ENCODE measurements around the gene ZBTB6. TPM values are rescaled to one million over a fixed set of nuclear protein-coding genes. Genes with fewer than 3 reads are reported as not detected.
"Not testable (repeated sequence)": the region's sequence is repeated elsewhere in the genome, so short reads cannot be mapped to it uniquely, and the experiment has no call there.

The ZBTB6 gene
- total and polyA plus RNA-seq, 7 experiments from 2014 or later = 2.0 to 17.8 (median 5.4) TPM

DNA sequence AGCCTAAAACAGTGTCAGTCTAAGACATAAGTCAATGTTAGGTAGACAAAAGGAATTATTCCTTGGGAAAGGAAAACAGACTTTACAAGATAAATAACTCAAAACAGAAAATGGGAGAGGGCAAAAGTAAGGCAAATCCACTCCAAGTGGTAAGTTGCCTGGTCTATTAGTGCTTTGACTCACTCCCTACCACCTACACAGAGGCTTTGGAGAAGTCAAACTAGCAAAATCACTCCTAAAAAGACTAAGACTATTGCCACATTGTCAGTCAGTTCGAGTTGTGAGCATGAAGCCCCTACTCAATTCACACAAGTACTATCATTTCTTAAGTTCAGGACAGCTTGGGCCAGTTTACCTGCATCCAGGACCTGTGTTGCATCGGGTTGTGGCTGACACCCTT lies 5.2 kb upstream of the ZBTB6 start:
- H3K4me3 Mint-ChIP-seq = no peak overlapping the region
- H3K36me3 Mint-ChIP-seq = peaks cover 0 to 32% (median 7%) of the 10 kb centered on the region in 5 donors
- H3K9me3 ChIP-seq (ENCODE audit: control insufficient read depth in 2 of 3, low read length in 3 of 3) = no peaks in the 10 kb centered on the region

DNA sequence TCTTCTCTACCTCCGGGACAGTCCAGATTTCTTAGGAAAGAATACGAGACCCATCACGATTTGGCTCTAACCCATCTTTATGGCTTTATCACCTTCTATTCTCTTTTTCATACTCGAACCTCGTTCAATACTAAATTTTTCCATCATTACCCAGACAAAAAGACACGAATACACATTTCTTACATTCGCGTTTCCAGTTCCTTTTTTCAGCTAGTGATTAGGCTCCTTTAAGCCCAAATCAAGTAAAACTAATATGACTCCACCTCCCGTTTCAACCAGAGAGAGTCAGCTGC lies 506 bp downstream of the ZBTB6 start:
- CTCF ChIA-PET = interaction anchor here (0.8 to 1.3 kb wide), 3 partner anchors 17 to 32 kb away, joined by 3 to 5 read pairs (median 3); no protein-coding TSS in a partner anchor
- H3K27me3 Mint-ChIP-seq = no peaks in the 10 kb centered on the region

More for the DNA sequence above, 5.2 kb upstream of the ZBTB6 start:
- ATAC-seq = no peak
- intact Hi-C loops (cut with micrococcal nuclease) = no loop called here
- Histone ChIP-seq H3K4me1 (ENCODE audit: control insufficient read depth in 2 of 2, insufficient read depth in 2 of 2, low read length in 2 of 2) (no peaks in the 10 kb centered on the region), H3K27me3 (ENCODE audit: control insufficient read depth in 2 of 2, insufficient read depth in 2 of 2, low read length in 2 of 2) (no peaks in the 10 kb centered on the region), H3K36me3 (ENCODE audit: control insufficient read depth in 2 of 3, insufficient read depth in 3 of 3, low read length in 3 of 3) (peaks cover 0 to 22% (median 0%) of the 10 kb centered on the region in 3 experiments), H3K4me3 (ENCODE audit: low read length) (no peak overlapping the region), H3K27ac (ENCODE audit: low read depth, low read length) (no peak overlapping the region)
- POLR2A ChIA-PET = no interaction called here
- CTCF ChIA-PET = no interaction called here
- Mint-ChIP-seq H3K4me1 (peaks cover 0 to 13% (median 6%) of the 10 kb centered on the region in 7 donors), H3K27ac (no peak overlapping the region), H3K27me3 (no peaks in the 10 kb centered on the region), H3K9me3 (no peaks in the 10 kb centered on the region)
- no peak for DNase-seq

DNA sequence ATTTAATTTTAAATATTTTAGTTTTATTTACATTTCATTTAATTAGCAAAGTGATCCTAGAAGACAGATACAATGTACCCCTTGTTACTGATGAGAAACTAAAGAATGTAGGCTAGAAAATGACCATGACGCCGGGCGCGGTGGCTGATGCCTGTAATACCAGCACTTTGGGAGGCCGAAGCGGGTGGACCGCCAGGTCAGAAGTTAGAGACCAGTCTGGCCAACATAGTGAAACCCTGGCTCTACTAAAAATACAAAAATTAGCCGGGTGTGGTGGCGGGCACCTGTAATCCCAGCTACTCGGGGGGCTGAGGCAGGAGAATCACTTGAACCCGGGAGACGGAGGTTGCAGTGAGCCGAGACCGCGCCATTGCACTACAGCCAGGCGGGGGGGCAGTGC lies 7.0 kb downstream of the ZBTB6 start:
- DNase-seq; ATAC-seq; H3K27me3 ChIP-seq (ENCODE audit: control insufficient read depth in 2 of 2, insufficient read depth in 2 of 2, low read length in 2 of 2); H3K9me3 Mint-ChIP-seq; H3K9me3 ChIP-seq (ENCODE audit: control insufficient read depth in 2 of 3, low read length in 3 of 3); H3K27me3 Mint-ChIP-seq; H3K4me3 Mint-ChIP-seq; CTCF ChIA-PET; H3K4me3 ChIP-seq (ENCODE audit: low read length): not testable (repeated sequence)
- peak overlapping the region in 2 of 9 donors; percentile 43 to 96 for H3K27ac Mint-ChIP-seq
- H3K4me1 ChIP-seq (ENCODE audit: control insufficient read depth in 2 of 2, insufficient read depth in 2 of 2, low read length in 2 of 2) = peaks cover 10 to 13% of the 10 kb centered on the region in 2 donors
- H3K4me1 Mint-ChIP-seq = peaks cover 15 to 50% (median 37%) of the 10 kb centered on the region in 7 donors
- H3K36me3 Mint-ChIP-seq = peaks cover 1 to 19% (median 6%) of the 10 kb centered on the region in 5 donors
- POLR2A ChIA-PET = interaction anchor here (4.4 kb wide), 1 partner anchor 35 kb away, joined by 30 read pairs; the partner anchor contains the start of gene RABGAP1
- peaks cover 7 to 22% (median 7%) of the 10 kb centered on the region in 3 experiments for H3K36me3 ChIP-seq (ENCODE audit: control insufficient read depth in 2 of 3, insufficient read depth in 3 of 3, low read length in 3 of 3)
- intact Hi-C loops (cut with micrococcal nuclease) = loop anchor here (5.0 to 10.0 kb wide), 6 partner anchors 359 to 1956 kb away; partner anchors contain the start of genes TTLL11 (in 2 of the 2), ARPC5L (in 1 of the 2), MORN5 (in 1 of the 2) and NDUFA8 (in 1 of the 2)
- H3K27ac ChIP-seq (ENCODE audit: low read depth, low read length) = peak overlapping the region; percentile 100

More for the DNA sequence above, 506 bp downstream of the ZBTB6 start:
- H3K4me3 Mint-ChIP-seq = peak overlapping the region; percentile 91 to 100 (median 98)
- H3K4me1 Mint-ChIP-seq = peaks cover 12 to 46% (median 42%) of the 10 kb centered on the region in 7 donors
- peaks cover 6 to 32% (median 20%) of the 10 kb centered on the region in 5 donors for H3K36me3 Mint-ChIP-seq
- peaks cover 7 to 23% (median 7%) of the 10 kb centered on the region in 3 experiments for H3K36me3 ChIP-seq (ENCODE audit: control insufficient read depth in 2 of 3, insufficient read depth in 3 of 3, low read length in 3 of 3)
- peaks cover 0 to 2% (median 0%) of the 10 kb centered on the region in 11 donors for H3K9me3 Mint-ChIP-seq
- H3K4me3 ChIP-seq (ENCODE audit: low read length) = peak overlapping the region; percentile 74
- intact Hi-C loops (cut with micrococcal nuclease) = loop anchor here (2.0 kb wide), 3 partner anchors 78 to 448 kb away; partner anchors contain the start of gene PDCL (in 1 of the 2)
- POLR2A ChIA-PET = interaction anchor here (0.6 to 2.9 kb wide), 15 partner anchors 9 to 572 kb away, joined by 3 to 46 read pairs (median 6); partner anchors contain the start of genes PDCL, RABGAP1, RC3H2 and ZBTB26
- peak overlapping the region; percentile 92 for H3K27ac ChIP-seq (ENCODE audit: low read depth, low read length)
- no peaks in the 10 kb centered on the region for H3K9me3 ChIP-seq (ENCODE audit: control insufficient read depth in 2 of 3, low read length in 3 of 3)
- H3K4me1 ChIP-seq (ENCODE audit: control insufficient read depth in 2 of 2, insufficient read depth in 2 of 2, low read length in 2 of 2) = peaks cover 9 to 13% of the 10 kb centered on the region in 2 donors
- ATAC-seq (no peak), DNase-seq (no peak)
- no peaks in the 10 kb centered on the region for H3K27me3 ChIP-seq (ENCODE audit: control insufficient read depth in 2 of 2, insufficient read depth in 2 of 2, low read length in 2 of 2)
- peak overlapping the region; percentile 90 to 100 (median 99) for H3K27ac Mint-ChIP-seq

DNA sequence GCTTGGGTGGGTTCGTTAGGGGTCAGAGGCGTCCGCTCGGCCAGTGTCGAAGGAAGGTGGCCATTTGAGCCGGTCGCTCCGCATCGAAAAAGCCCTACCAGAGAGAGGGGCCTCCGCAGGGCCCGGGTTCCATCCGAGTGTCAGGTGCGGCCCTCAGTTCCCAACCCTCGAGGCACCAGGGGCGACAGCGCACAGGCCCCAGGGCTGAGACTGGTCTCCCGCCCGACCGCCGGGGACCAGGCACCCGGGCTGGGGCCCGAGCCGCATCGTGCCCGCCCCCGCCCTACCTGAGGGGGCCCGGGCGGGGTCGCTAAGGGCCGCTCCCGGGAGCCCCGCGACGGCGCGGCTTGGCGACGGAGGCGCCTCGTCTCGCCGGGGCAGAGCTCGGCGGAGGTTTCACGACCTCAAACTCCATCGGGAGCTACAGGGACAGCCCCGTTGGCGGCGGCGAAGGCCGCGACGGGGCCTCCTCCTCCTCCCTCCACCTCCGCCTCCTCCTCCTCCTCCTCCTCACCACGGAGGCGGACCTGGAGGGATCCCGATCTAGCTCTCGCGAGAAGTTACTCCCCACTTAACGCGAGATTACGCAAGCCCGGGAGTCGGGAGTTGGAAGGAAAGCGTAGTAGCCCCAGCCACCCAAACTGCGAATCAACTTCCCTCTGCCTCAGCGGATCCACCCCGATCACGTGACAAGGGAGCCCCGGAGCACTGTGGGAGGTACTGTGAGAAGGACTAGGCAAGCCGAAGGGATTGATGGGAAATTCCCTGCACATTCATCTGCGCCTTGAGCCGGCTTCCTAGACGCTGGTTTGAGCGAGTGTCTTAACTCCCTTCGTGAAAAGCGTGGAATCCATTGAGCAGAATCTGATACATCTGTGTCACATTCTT lies 8.1 kb downstream of the ZBTB6 start, which contains the start of gene RC3H2:
RC3H2 (minus strand) TSS at position 537 of the 888 bp plus-strand sequence. CDS start 7,850 bp downstream, outside the sequence.
- H3K9me3 Mint-ChIP-seq = peaks cover 0 to 2% (median 0%) of the 10 kb centered on the region in 11 donors
- DNase-seq (peak; percentile 80 to 99 (median 97)), ATAC-seq (peak; percentile 94)
- H3K27me3 Mint-ChIP-seq = peaks cover 0 to 3% (median 0%) of the 10 kb centered on the region in 5 donors
- Histone ChIP-seq H3K4me3 (ENCODE audit: low read length) (peak within 1 kb of the TSS; percentile 74), H3K27me3 (ENCODE audit: control insufficient read depth in 2 of 2, insufficient read depth in 2 of 2, low read length in 2 of 2) (no peaks in the 10 kb centered on the region), H3K36me3 (ENCODE audit: control insufficient read depth in 2 of 3, insufficient read depth in 3 of 3, low read length in 3 of 3) (peaks cover 2 to 15% (median 6%) of the 10 kb centered on the region in 3 experiments), H3K27ac (ENCODE audit: low read depth, low read length) (peak within 1 kb of the TSS; percentile 100), H3K9me3 (ENCODE audit: control insufficient read depth in 2 of 3, low read length in 3 of 3) (no peaks in the 10 kb centered on the region), H3K4me1 (ENCODE audit: control insufficient read depth in 2 of 2, insufficient read depth in 2 of 2, low read length in 2 of 2) (peaks cover 14 to 21% of the 10 kb centered on the region in 2 donors)
- CTCF ChIA-PET = interaction anchor here (1.0 to 1.2 kb wide), 3 partner anchors 10 to 36 kb away, joined by 3 to 5 read pairs (median 3); partner anchors contain the start of genes RABGAP1 and ZBTB26
- peak within 1 kb of the TSS; percentile 93 to 98 (median 95) for H3K27ac Mint-ChIP-seq
- POLR2A ChIA-PET = interaction anchor here (0.6 to 4.4 kb wide), 15 partner anchors 8 to 201 kb away, joined by 3 to 46 read pairs (median 5); partner anchors contain the start of genes PDCL, RABGAP1, ZBTB26 and ZBTB6
- H3K4me1 Mint-ChIP-seq = peaks cover 11 to 47% (median 40%) of the 10 kb centered on the region in 7 donors
- H3K36me3 Mint-ChIP-seq = peaks cover 0 to 13% (median 4%) of the 10 kb centered on the region in 5 donors
- intact Hi-C loops (cut with micrococcal nuclease) = loop anchor here (1.0 to 10.0 kb wide), 16 partner anchors 8 to 1957 kb away; partner anchors contain the start of genes MRRF (in 2 of the 2), PDCL (in 2 of the 2), RBM18 (in 2 of the 2) and STRBP (in 2 of the 2)
- H3K4me3 Mint-ChIP-seq = peak within 1 kb of the TSS; percentile 89 to 96 (median 93)

DNA sequence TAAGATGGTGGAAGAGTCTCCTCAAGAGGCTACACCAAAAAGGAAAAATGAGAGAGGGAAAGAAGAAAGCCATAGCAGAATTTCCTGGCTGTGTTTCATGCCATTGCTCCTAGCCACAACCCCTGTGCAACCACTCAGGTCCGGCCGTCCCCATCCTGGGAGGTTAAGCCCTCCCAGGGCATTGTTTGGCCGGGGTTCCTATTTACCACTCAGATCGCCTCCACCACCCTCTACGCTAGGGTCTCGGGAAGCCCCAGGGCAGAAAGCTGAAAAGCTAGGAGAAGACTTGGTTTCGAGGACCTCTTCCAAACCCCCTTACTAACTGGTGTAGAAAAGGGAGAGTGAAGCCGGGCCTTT lies 8.7 kb downstream of the ZBTB6 start:
- Histone ChIP-seq H3K9me3 (ENCODE audit: control insufficient read depth in 2 of 3, low read length in 3 of 3) (no peaks in the 10 kb centered on the region), H3K27me3 (ENCODE audit: control insufficient read depth in 2 of 2, insufficient read depth in 2 of 2, low read length in 2 of 2) (no peaks in the 10 kb centered on the region), H3K27ac (ENCODE audit: low read depth, low read length) (peak overlapping the region; percentile 100), H3K4me3 (ENCODE audit: low read length) (peak overlapping the region; percentile 74), H3K36me3 (ENCODE audit: control insufficient read depth in 2 of 3, insufficient read depth in 3 of 3, low read length in 3 of 3) (peaks cover 0 to 15% (median under 1%) of the 10 kb centered on the region in 3 experiments), H3K4me1 (ENCODE audit: control insufficient read depth in 2 of 2, insufficient read depth in 2 of 2, low read length in 2 of 2) (peaks cover 17 to 27% of the 10 kb centered on the region in 2 donors)
- Mint-ChIP-seq H3K9me3 (peaks cover 0 to 2% (median 0%) of the 10 kb centered on the region in 11 donors), H3K27ac (peak overlapping the region; percentile 78 to 97 (median 94)), H3K36me3 (peaks cover 0 to 10% (median under 1%) of the 10 kb centered on the region in 5 donors), H3K27me3 (peaks cover 0 to 3% (median 0%) of the 10 kb centered on the region in 5 donors), H3K4me3 (peak overlapping the region; percentile 88 to 96 (median 92)), H3K4me1 (peaks cover 9 to 50% (median 42%) of the 10 kb centered on the region in 7 donors)
- ChIA-PET POLR2A (interaction anchor here (0.7 to 4.4 kb wide), 12 partner anchors 8 to 202 kb away, joined by 3 to 46 read pairs (median 6); partner anchors contain the start of genes PDCL, RABGAP1, ZBTB26 and ZBTB6), CTCF (interaction anchor here (1.0 kb wide), 2 partner anchors 11 to 27 kb away, joined by 3 read pairs; partner anchors contain the start of gene ZBTB26)
- intact Hi-C loops (cut with micrococcal nuclease) = loop anchor here (2.0 to 10.0 kb wide), 8 partner anchors 86 to 810 kb away; partner anchors contain the start of genes STRBP (in 2 of the 2), TTLL11 (in 2 of the 2), MRRF (in 1 of the 2) and RBM18 (in 1 of the 2)
- ATAC-seq (no peak), DNase-seq (peak in 4 of 9 donors; percentile 8 to 49 (median 20))

All from naive thymus-derived CD4-positive, alpha-beta T cell (primary cell).